HepG2 (cell line): ENCODE measurements around the gene SLC2A6. TPM values are rescaled to one million over a fixed set of nuclear protein-coding genes. Genes with fewer than 3 reads are reported as not detected.
A peak's percentile ranks its signal among the peaks of the same experiment; 100 is the strongest.

Experiments used
- CHD2 ChIP-seq: IDR thresholded peaks from 2 replicates; pipeline ENCODE4 v1.6.1; 2011; ENCODE audit warnings: low read depth, low read length, improper control_type of control experiment
- ESRRA ChIP-seq: sonication (generic); formaldehyde crosslinking; IDR thresholded peaks from 2 replicates; pipeline ENCODE4 v1.5.1; 2020; ENCODE audit warnings: mild to moderate bottlenecking, low read depth, missing genetic modification reagents
- GABPB1 ChIP-seq: IDR thresholded peaks from 2 replicates; pipeline ENCODE4 v1.6.1; 2016; ENCODE audit warnings: mild to moderate bottlenecking, missing genetic modification reagents, moderate library complexity, missing compliant biosample characterization
- HNF1B ChIP-seq: sonication (generic); formaldehyde crosslinking; IDR thresholded peaks from 2 replicates; pipeline ENCODE4 v1.5.1; 2020; ENCODE audit warnings: mild to moderate bottlenecking, moderate library complexity, missing genetic modification reagents
- MAF1 ChIP-seq: sonication (generic); formaldehyde crosslinking; IDR thresholded peaks from 2 replicates; pipeline ENCODE4 v1.5.0; 2020; ENCODE audit warnings: missing genetic modification reagents, borderline replicate concordance
- PAXIP1 ChIP-seq: sonication (generic); formaldehyde crosslinking; conservative IDR thresholded peaks from 2 replicates; pipeline ENCODE4 v1.4.0; 2020; ENCODE audit warnings: mild to moderate bottlenecking, missing genetic modification reagents, moderate library complexity
- PLRG1 ChIP-seq: fragments of 450-650 bp; conservative IDR thresholded peaks from 2 replicates; pipeline ENCODE4 v1.6.1; 2016
- PRDM15 ChIP-seq: sonication (generic); formaldehyde crosslinking; IDR thresholded peaks from 2 replicates; pipeline ENCODE4 v1.4.0; 2020; ENCODE audit warnings: missing genetic modification reagents
- SALL1 ChIP-seq: sonication (generic); formaldehyde crosslinking; IDR thresholded peaks from 2 replicates; pipeline ENCODE4 v1.8.0; 2022; ENCODE audit warnings: mild to moderate bottlenecking, missing genetic modification reagents
- SP2 ChIP-seq: sonication (generic); formaldehyde crosslinking; IDR thresholded peaks from 2 replicates; pipeline ENCODE4 v1.5.1; 2020; ENCODE audit warnings: mild to moderate bottlenecking, missing genetic modification reagents
- TFDP1 ChIP-seq: IDR thresholded peaks from 2 replicates; pipeline ENCODE4 v1.6.1; 2016; ENCODE audit warnings: missing compliant biosample characterization, missing genetic modification reagents, borderline replicate concordance
- TMF1 ChIP-seq: sonication (generic); formaldehyde crosslinking; IDR thresholded peaks from 2 replicates; pipeline ENCODE4 v1.8.1; 2022; ENCODE audit warnings: low read depth, missing genetic modification reagents
- ZFP36L1 ChIP-seq: sonication (generic); formaldehyde crosslinking; IDR thresholded peaks from 2 replicates; pipeline ENCODE4 v1.8.0; 2022; ENCODE audit warnings: mild to moderate bottlenecking, missing genetic modification reagents, moderate library complexity
- ZNF710 ChIP-seq: sonication (generic); formaldehyde crosslinking; IDR thresholded peaks from 2 replicates; pipeline ENCODE4 v1.5.0; 2020; ENCODE audit warnings: mild to moderate bottlenecking, missing genetic modification reagents, borderline replicate concordance
- ZNF747 ChIP-seq: sonication (generic); formaldehyde crosslinking; IDR thresholded peaks from 2 replicates; pipeline ENCODE4 v1.8.1; 2023; ENCODE audit warnings: missing genetic modification reagents, mild to moderate bottlenecking, borderline replicate concordance
- ZNF768 ChIP-seq: sonication (generic); formaldehyde crosslinking; IDR thresholded peaks from 2 replicates; pipeline ENCODE4 v1.4.0; 2020; ENCODE audit warnings: missing genetic modification reagents
- ZSCAN25 ChIP-seq: sonication (generic); formaldehyde crosslinking; IDR thresholded peaks from 2 replicates; pipeline ENCODE4 v1.8.0; 2022; ENCODE audit warnings: mild to moderate bottlenecking, missing genetic modification reagents
- polyA plus RNA-seq, 8 experiments: library from polyadenylated mRNA; depleted of rRNA in 3 of 8; stranded (reverse) in 7 of 8; unstranded in 1 of 8; fragments of >200 nt; fragmentation: Illumina TruSeq in 4 of 8; extraction: Trizol in 4 of 8; gene quantifications; 2 replicates each; pipeline versions ENCODE4 v1.2.1 to v1.2.3, GENCODE V29; 2011 to 2016; ENCODE audit warnings: low read depth in 4 of 8, missing spikeins in 1 of 8, mixed read lengths in 1 of 8; ENCODE audit not compliant: insufficient read depth in 1 of 8
- total RNA-seq, 5 experiments: library from RNA; depleted of rRNA; stranded (reverse); fragments of >200 nt; fragmentation: Illumina TruSeq; extraction: Trizol; gene quantifications; 2 replicates each; pipeline ENCODE4 v1.2.3, GENCODE V29; 2016; ENCODE audit warnings: low read depth in 1 of 5

The SLC2A6 gene
- total and polyA plus RNA-seq, 2 of the 13 experiments (the other 11 are each of a cell fraction or from before 2014, with no cell fraction given): 4.1 to 15.0 TPM

- TF ChIP-seq TFDP1: no peak
- 0 out of 2 replicates have a peak, but pooled peaks have one; percentile 21 for TF ChIP-seq SALL1 (CRISPR knock-in tag)
- 0 out of 2 replicates have a peak, but pooled peaks have one; percentile 14 for TF ChIP-seq TMF1 (CRISPR knock-in tag)
- peak; percentile 60; the same call in 1 of the 2 replicates for TF ChIP-seq ZSCAN25 (CRISPR knock-in tag)
- no peak for TF ChIP-seq CHD2
- no peak for TF ChIP-seq ZNF710 (CRISPR knock-in tag)
- TF ChIP-seq MAF1: no peak
- peak; percentile 65 for TF ChIP-seq PAXIP1 (CRISPR knock-in tag)
- TF ChIP-seq ZFP36L1 (CRISPR knock-in tag): no peak
- 0 out of 2 replicates have a peak, but pooled peaks have one; percentile 38 for TF ChIP-seq ZNF747 (CRISPR knock-in tag)
- peak; percentile 33; the same call in 1 of the 2 replicates for TF ChIP-seq ESRRA (CRISPR knock-in tag)
- no peak for TF ChIP-seq SP2 (CRISPR knock-in tag)
- TF ChIP-seq PRDM15 (CRISPR knock-in tag): no peak
- TF ChIP-seq GABPB1 (CRISPR knock-in tag): no peak
- TF ChIP-seq HNF1B (CRISPR knock-in tag): 0 out of 2 replicates have a peak, but pooled peaks have one; percentile 48
- TF ChIP-seq ZNF768 (CRISPR knock-in tag): no peak
- TF ChIP-seq PLRG1: no peak
These were observed 51.1 kb downstream of the SLC2A6 start (continued) for GRCh38 chr9:133427658-133428348.
